ENCODE measurements around the gene GALNT5.

GALNT5 gene

GRCh38 chr2:157245846-157246764 is 11.4 kb upstream of the GALNT5 start:
- peak; percentile 67 for DNase-seq
- in situ Hi-C loops (cut with HindIII; ENCODE audit: low pct_ligation_motif_present, low pct_unique_long_range_greater_than_20kb, low sequenced_read_pairs), result no loop called here

GRCh38 chr2:157246765-157247407 is 10.6 kb upstream of the GALNT5 start:
- in situ Hi-C loops (cut with HindIII; ENCODE audit: low pct_ligation_motif_present, low pct_unique_long_range_greater_than_20kb, low sequenced_read_pairs), result no loop called here
- peak; percentile 35 for DNase-seq

- in situ Hi-C loops (cut with HindIII; ENCODE audit: low pct_ligation_motif_present, low pct_unique_long_range_greater_than_20kb, low sequenced_read_pairs), result no loop called here
- DNase-seq, result no peak
Measured at GRCh38 chr2:157250836-157251235, 6.7 kb upstream of the GALNT5 start.

GRCh38 chr2:157251932-157252331 is 5.6 kb upstream of the GALNT5 start:
- no peak for DNase-seq
- in situ Hi-C loops (cut with HindIII; ENCODE audit: low pct_ligation_motif_present, low pct_unique_long_range_greater_than_20kb, low sequenced_read_pairs), result no loop called here

- in situ Hi-C loops (cut with HindIII; ENCODE audit: low pct_ligation_motif_present, low pct_unique_long_range_greater_than_20kb, low sequenced_read_pairs), result no loop called here
- DNase-seq, result no peak
Measured at GRCh38 chr2:157252529-157252928, 5.0 kb upstream of the GALNT5 start.

GRCh38 chr2:157254041-157254440 is 3.5 kb upstream of the GALNT5 start:
- DNase-seq, result no peak
- in situ Hi-C loops (cut with HindIII; ENCODE audit: low pct_ligation_motif_present, low pct_unique_long_range_greater_than_20kb, low sequenced_read_pairs), result no loop called here

GRCh38 chr2:157255746-157256145 is 1.8 kb upstream of the GALNT5 start:
- in situ Hi-C loops (cut with HindIII; ENCODE audit: low pct_ligation_motif_present, low pct_unique_long_range_greater_than_20kb, low sequenced_read_pairs), result no loop called here

GRCh38 chr2:157256626-157257025 is 879 bp upstream of the GALNT5 start:
- no peak for DNase-seq
- in situ Hi-C loops (cut with HindIII; ENCODE audit: low pct_ligation_motif_present, low pct_unique_long_range_greater_than_20kb, low sequenced_read_pairs), result no loop called here

More at GRCh38 chr2:157255746-157256145, 1.8 kb upstream of the GALNT5 start:
- no peak for DNase-seq

- no peak for DNase-seq
- in situ Hi-C loops (cut with HindIII; ENCODE audit: low pct_ligation_motif_present, low pct_unique_long_range_greater_than_20kb, low sequenced_read_pairs), result no loop called here
Measured at GRCh38 chr2:157258520-157259326, 1.2 kb downstream of the GALNT5 start.

- in situ Hi-C loops (cut with HindIII; ENCODE audit: low pct_ligation_motif_present, low pct_unique_long_range_greater_than_20kb, low sequenced_read_pairs), result no loop called here
- no peak for DNase-seq
Measured at GRCh38 chr2:157259386-157259785, 1.9 kb downstream of the GALNT5 start.

- in situ Hi-C loops (cut with HindIII; ENCODE audit: low pct_ligation_motif_present, low pct_unique_long_range_greater_than_20kb, low sequenced_read_pairs), result no loop called here
- no peak for DNase-seq
Measured at GRCh38 chr2:157259960-157260359, 2.5 kb downstream of the GALNT5 start.

- in situ Hi-C loops (cut with HindIII; ENCODE audit: low pct_ligation_motif_present, low pct_unique_long_range_greater_than_20kb, low sequenced_read_pairs), result no loop called here
- DNase-seq, result no peak
Measured at GRCh38 chr2:157260533-157261198, 3.2 kb downstream of the GALNT5 start.

GRCh38 chr2:157261199-157261782 is 3.8 kb downstream of the GALNT5 start:
- peak; percentile 24 for DNase-seq
- in situ Hi-C loops (cut with HindIII; ENCODE audit: low pct_ligation_motif_present, low pct_unique_long_range_greater_than_20kb, low sequenced_read_pairs), result no loop called here

GRCh38 chr2:157262248-157262647 is 4.7 kb downstream of the GALNT5 start:
- DNase-seq, result no peak
- in situ Hi-C loops (cut with HindIII; ENCODE audit: low pct_ligation_motif_present, low pct_unique_long_range_greater_than_20kb, low sequenced_read_pairs), result no loop called here

- DNase-seq, result no peak
- in situ Hi-C loops (cut with HindIII; ENCODE audit: low pct_ligation_motif_present, low pct_unique_long_range_greater_than_20kb, low sequenced_read_pairs), result no loop called here
Measured at GRCh38 chr2:157264099-157264498, 6.6 kb downstream of the GALNT5 start.

- in situ Hi-C loops (cut with HindIII; ENCODE audit: low pct_ligation_motif_present, low pct_unique_long_range_greater_than_20kb, low sequenced_read_pairs), result no loop called here
- DNase-seq, result no peak
Measured at GRCh38 chr2:157265825-157266224, 8.3 kb downstream of the GALNT5 start.

- DNase-seq, result no peak
- in situ Hi-C loops (cut with HindIII; ENCODE audit: low pct_ligation_motif_present, low pct_unique_long_range_greater_than_20kb, low sequenced_read_pairs), result no loop called here
Measured at GRCh38 chr2:157267476-157267875, 10.0 kb downstream of the GALNT5 start.

GRCh38 chr2:157269060-157269459 is 11.6 kb downstream of the GALNT5 start:
- no peak for DNase-seq

More at GRCh38 chr2:157269060-157269459, 11.6 kb downstream of the GALNT5 start:
- in situ Hi-C loops (cut with HindIII; ENCODE audit: low pct_ligation_motif_present, low pct_unique_long_range_greater_than_20kb, low sequenced_read_pairs), result no loop called here
